RCC 7860 (cell line): ENCODE data around the gene OLR1.

Experiments used
- DNase-seq: peaks from one replicate; pipeline ENCODE4 v3.0.0-alpha.2; 2015; ENCODE audit warnings: low spot score
- FAIRE-seq: peaks from 2 replicates; lab custom pipeline; 2012; peaks lifted over from hg19 to GRCh38; lab: Jason Lieb, UNC

Gene OLR1

DNA sequence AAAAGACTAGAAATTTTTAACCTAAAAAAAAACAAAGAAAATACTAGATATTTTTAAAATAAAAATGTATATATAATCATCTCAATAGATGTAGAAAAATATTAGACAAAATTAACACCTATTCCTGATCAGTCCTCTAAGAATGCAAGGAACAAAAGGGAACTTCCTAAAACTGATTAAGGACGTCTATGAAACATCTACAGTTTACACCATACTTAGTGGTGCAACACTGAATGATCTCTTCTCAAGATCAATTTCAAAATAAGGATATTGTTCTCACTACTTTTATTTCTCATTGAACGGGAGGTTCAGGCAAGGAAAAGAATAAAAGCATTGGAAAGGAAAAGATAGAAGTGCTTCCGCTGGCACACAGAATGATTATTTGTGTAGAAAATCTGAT is 16.0 kb downstream of the OLR1 start:
- DNase-seq = no peak
- FAIRE-seq = no peak

DNA sequence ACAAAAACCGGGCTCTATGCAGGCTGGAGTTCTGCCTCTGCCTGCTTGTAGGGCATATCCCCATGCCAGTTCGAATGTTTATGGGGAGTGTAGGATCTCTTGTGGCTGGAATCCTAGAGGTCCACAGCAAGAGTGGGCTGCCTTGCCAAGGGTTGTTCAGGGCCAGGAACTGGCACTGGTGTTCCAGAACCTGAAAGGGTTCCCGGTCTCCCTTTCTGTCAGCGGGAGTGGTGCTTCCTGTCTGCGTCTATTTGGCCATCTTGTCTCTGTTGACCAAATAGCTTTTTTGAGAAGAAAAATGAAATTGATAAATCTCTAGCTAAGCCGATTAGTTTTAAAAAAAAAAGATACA is 17.8 kb downstream of the OLR1 start:
- DNase-seq = no peak
- FAIRE-seq = no peak

DNA sequence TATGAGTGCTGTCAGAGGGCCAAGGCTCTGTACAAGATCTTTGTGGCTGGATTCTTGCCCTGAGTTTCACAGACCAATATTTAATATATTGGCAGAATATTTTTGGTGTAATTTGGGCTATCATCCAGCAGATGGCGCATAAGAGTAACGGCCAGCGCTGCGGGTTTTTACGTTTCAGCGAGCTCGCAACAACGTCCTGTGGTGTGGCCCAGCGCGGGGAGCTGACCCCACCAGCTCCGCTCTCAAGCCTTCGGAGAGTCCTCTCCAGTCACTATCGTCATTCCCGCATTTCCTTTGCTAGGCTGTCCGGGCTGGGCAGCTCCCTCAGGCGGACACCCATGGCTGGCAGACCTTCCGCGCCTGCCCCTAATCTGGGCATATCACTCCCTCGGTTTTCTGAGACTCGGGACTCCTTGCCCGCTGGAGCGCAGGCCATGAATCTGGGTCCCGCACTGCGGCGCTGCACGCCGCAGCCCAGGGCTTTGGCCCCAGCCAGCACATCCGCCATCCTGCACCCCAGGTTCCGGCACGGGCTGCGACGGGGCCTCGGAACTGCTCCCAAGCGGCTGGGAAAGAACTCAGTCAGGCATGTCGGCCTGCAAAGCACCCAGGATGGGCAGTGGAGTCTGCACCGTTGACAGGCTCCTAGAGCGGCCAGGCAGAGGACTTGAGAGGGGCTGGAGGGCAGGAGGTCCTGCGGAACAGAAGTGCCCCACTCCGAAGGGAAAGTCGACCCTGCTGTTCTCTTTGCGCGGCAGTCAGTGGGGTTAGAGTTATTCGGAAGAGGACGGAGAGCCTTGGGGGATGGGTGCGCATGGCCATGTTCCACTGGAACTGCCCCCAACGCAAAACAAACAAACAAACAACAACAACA is 18.4 kb downstream of the OLR1 start:
- DNase-seq = peak; percentile 27
- no peak for FAIRE-seq

GRCh38 chr12:10151621-10152020 is 20.3 kb downstream of the OLR1 start:
- DNase-seq = no peak
- FAIRE-seq = no peak

DNA sequence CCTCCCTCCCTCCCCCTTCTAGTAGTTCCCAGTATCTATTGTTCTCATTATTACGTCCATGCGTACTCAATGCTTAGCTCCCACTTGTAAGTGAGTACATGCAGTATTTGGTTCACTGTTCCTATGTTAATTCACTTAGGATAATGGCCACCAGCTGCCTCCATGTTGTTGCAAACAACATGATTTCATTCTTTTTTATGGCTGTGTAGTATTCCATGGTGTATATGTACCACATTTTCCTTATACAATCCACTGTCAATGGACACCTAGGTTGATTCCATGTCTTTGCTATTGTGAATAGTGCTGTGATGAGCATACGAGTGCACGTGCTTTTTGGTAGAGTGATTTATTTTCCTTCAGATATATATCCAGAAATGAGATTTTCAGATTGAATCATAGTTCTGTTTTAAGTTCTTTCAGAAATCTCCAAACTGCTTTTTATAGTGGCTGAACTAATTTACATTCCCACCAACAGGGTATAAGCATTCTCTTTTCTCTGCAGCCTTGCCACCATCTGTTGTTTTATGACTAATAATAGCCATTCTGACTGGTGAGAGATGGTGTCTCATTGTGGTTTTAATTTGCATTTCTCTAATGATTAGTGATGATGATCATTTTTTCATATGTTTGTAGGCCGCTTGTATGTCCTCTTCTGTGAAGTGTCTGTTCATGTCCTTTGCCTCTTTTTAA is 24.1 kb downstream of the OLR1 start:
- DNase-seq (no peak), FAIRE-seq (no peak)

- DNase-seq = no peak
- no peak for FAIRE-seq
Observed at GRCh38 chr12:10142976-10143589, 28.8 kb downstream of the OLR1 start.

DNA sequence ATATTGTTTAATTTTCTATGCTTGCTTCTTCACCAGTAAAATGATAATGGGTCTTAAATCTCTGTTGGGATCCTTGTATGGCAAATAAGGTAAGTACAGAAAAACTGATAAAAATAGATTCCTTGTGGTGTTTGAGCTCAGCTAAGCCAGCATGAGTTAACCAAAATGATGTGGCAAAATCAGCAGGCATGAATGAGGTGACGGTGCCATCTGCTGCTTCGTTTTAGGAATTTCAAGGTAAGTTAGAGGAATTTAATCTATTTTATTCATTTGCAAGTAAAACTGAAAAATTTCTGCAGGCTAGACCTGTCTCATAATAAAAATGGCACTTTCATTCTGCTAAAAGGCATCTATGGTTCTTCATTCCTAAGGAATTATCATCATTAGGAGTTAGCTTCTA is 31.9 kb downstream of the OLR1 start:
- DNase-seq (peak; percentile 10), FAIRE-seq (no peak)

- FAIRE-seq (no peak), DNase-seq (no peak)
Observed at GRCh38 chr12:10136637-10137205, 35.2 kb downstream of the OLR1 start.

DNA sequence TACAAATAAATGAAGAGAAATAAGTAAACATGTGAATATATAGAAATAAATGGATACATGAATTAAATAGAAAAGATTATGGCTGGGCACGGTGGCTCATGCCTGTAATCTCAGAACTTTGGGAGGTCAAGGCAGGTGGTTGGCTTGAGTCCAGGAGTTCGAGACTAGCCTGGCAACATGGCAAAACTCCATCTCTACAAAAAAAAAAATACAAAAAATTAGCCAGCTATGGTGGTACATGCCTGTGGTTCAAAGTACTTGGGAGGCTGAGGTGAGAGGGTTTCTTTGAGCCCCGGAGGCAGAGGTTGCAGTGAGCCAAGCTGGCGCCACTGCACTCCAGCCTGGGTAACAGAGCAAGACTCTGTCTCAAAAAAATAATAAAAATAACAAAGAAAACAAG is 36.8 kb downstream of the OLR1 start:
- FAIRE-seq (no peak), DNase-seq (no peak)

DNA sequence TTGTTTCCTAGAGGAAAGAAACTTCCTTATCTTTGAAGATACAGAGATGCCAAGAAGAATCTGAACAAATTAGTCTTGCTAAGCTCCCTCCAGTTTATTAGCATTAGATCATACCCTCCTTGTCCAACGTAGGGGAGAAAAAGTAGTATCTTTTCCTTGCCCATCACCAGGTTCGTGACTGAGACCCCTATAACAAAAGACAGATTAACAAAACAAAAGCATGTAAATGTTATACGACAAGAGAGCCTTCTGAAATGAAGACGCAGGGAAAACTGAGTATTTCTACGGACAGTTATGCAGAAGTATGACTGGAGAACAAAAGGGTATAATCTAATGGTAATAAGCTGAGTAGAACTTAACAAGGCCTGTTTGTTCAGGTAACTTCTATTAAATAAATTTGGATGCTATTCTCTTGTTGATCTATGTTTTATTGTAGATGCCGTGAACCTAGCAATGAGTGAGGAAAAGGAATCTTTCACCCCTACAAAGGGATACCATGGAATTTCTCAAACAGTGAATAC is 39.0 kb downstream of the OLR1 start:
- FAIRE-seq = no peak

DNA sequence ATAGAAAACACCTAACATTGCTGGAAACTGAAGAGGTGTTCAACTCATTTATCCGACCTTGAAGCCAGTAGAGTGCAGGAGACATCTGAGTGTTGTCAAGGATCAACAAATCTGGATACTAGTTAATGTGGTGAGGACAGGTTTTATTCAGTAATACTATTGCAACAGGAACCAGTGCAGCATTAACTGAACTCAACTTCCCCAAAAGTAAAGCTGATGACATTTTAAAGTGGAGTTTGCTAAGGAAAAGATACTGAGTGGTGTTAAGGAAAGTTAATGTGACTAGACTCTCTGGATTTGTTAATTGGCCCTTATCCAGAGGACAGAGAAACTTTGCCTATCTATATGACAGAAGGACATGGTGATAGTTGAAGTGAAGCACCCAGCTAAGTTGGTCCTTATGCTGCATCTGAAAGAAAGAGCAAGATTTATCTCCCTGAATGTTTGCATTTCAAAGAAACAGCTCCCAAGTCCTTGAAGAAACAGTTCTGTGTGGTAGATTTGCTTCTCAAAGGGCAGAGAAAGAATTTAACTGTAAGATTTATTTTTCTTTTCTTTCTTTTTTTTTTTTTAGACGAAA is 40.7 kb downstream of the OLR1 start:
- FAIRE-seq (no peak), DNase-seq (no peak)

More for the DNA sequence above, 39.0 kb downstream of the OLR1 start:
- no peak for DNase-seq

GRCh38 chr12:10130042-10130441 is 41.9 kb downstream of the OLR1 start, which contains the start of gene CLEC7A:
TSS of gene CLEC7A (minus strand) at chr12:10130199. CDS start at chr12:10130082, 117 bp downstream.
- FAIRE-seq (no peak), DNase-seq (no peak)

- FAIRE-seq (no peak), DNase-seq (no peak)
Observed at GRCh38 chr12:10128687-10129086, 43.2 kb downstream of the OLR1 start.

GRCh38 chr12:10126413-10126812 is 45.5 kb downstream of the OLR1 start:
- FAIRE-seq (no peak), DNase-seq (no peak)

DNA sequence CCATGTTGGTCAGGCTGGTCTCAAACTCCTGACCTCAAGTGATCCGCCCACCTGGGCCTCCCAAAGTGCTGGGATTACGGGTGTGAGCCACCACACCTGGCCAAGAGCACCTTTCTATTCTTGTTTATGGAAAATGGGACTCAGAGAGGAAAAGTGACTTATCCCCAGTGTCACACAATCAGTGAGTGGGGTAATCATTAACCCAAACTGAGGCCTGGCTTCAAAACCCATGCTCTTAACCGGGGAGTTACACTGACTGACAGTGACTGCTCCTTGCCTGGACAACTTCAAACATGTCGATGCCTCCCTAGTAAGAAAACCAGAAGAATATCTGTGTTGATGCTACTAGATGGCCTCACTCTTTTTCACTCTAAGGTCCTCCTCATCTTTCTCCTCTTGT is 49.2 kb downstream of the OLR1 start:
- FAIRE-seq = no peak
- no peak for DNase-seq

DNA sequence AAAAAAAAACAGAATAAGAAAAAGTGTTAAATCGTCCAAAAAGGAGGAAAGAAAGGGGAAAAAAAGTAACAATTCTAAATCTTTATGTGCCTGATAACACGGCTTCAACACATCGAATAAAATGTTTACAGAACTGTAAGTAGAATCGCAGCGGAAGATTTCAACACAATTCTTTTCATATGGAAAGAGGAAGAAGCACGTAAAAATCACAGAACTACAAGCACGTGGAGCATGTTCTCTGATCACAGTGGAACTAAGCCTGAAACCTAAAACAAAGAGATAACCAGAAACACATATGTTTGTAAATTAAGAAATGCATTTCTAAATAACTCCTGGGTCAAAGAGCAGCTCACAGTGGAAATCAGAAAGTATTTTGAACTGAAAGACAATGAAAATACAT is 50.7 kb downstream of the OLR1 start:
- FAIRE-seq (no peak), DNase-seq (no peak)

- no peak for DNase-seq
- no peak for FAIRE-seq
Observed at GRCh38 chr12:10119066-10119465, 52.9 kb downstream of the OLR1 start.

DNA sequence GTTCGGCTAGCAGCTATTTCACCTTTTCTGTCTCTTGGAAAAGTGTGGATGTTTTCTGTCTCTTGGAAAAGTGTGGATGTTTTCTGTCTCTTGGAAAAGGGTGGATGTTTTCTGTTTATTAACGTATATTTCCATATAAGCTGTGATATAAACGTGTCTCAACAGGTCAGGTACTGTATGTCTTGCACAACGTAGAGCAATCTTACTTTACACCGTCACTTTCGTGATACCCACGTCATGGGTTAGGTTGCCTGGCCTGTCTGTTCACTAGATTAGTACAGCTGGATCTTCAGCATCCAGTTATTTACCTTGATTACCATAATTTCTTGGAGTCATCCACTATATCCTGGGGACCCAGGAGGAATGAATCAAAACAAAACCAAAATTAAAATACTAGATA is 56.0 kb downstream of the OLR1 start:
- FAIRE-seq (no peak), DNase-seq (no peak)

GRCh38 chr12:10115311-10115710 is 56.6 kb downstream of the OLR1 start:
- no peak for DNase-seq
- FAIRE-seq = no peak

GRCh38 chr12:10113920-10114319 is 58.0 kb downstream of the OLR1 start:
- FAIRE-seq = no peak
- no peak for DNase-seq

- no peak for DNase-seq
- FAIRE-seq = no peak
Observed at GRCh38 chr12:10113075-10113474, 58.9 kb downstream of the OLR1 start.
